Smooth muscle cell (in vitro differentiated cells): ENCODE data around the gene TRAF4. TPM values are rescaled to one million over a fixed set of nuclear protein-coding genes. Genes with fewer than 3 reads are reported as not detected.

Source experiments
- DNase-seq: peaks from one replicate; lab custom pipeline; 2025; ENCODE audit not compliant: unreplicated experiment; lab: John Stamatoyannopoulos, UW
- H2AFZ ChIP-seq: fragments of 200-600 bp; sonication (generic); 2 replicates; pipeline ENCODE4 v1.6.0; 2016; ENCODE audit warnings: antibody characterized with exemption, low read depth, mild to moderate bottlenecking
- H3F3A ChIP-seq: fragments of 200-600 bp; sonication (generic); 2 replicates; pipeline ENCODE4 v1.6.0; 2017; ENCODE audit warnings: antibody characterized with exemption, low read depth
- H3K27ac ChIP-seq: fragments of 200-600 bp; sonication (generic); 2 replicates; pipeline ENCODE4 v1.5.1; 2016; ENCODE audit warnings: low read depth, mild to moderate bottlenecking
- H3K27me3 ChIP-seq: fragments of 200-600 bp; sonication (generic); 2 replicates; pipeline ENCODE4 v1.6.1; 2016; ENCODE audit warnings: low read depth, mild to moderate bottlenecking
- H3K36me3 ChIP-seq: fragments of 200-600 bp; sonication (generic); 2 replicates; pipeline ENCODE4 v1.5.1; 2016; ENCODE audit warnings: low read depth
- H3K4me1 ChIP-seq: fragments of 200-600 bp; sonication (generic); 2 replicates; pipeline ENCODE4 v1.5.1; 2016; ENCODE audit warnings: low read depth
- H3K4me2 ChIP-seq: fragments of 200-600 bp; sonication (generic); 2 replicates; pipeline ENCODE4 v1.6.0; 2016; ENCODE audit warnings: mild to moderate bottlenecking
- H3K4me3 ChIP-seq: fragments of 200-600 bp; sonication (generic); 2 replicates; pipeline ENCODE4 v1.5.1; 2016; ENCODE audit warnings: mild to moderate bottlenecking
- H3K79me2 ChIP-seq: fragments of 200-600 bp; sonication (generic); 2 replicates; pipeline ENCODE4 v1.6.0; 2016; ENCODE audit warnings: low read depth, mild to moderate bottlenecking
- H3K9ac ChIP-seq: fragments of 200-600 bp; sonication (generic); 2 replicates; pipeline ENCODE4 v1.6.0; 2016; ENCODE audit warnings: low read depth
- H3K9me3 ChIP-seq: fragments of 200-600 bp; sonication (generic); replicated peaks from 2 replicates; pipeline ENCODE4 v1.5.1; 2016; ENCODE audit warnings: low read depth
- H4K20me1 ChIP-seq: fragments of 200-600 bp; sonication (generic); 2 replicates; pipeline ENCODE4 v1.6.0; 2016; ENCODE audit warnings: low read depth
- CTCF ChIP-seq: fragments of 200-600 bp; sonication (generic); IDR thresholded peaks from 2 replicates; pipeline ENCODE4 v1.5.1; 2017; ENCODE audit warnings: borderline replicate concordance, mild to moderate bottlenecking, antibody characterized with exemption; ENCODE audit not compliant: insufficient read depth, poor library complexity, severe bottlenecking
- WGBS: methylation state at CpG from one replicate; pipeline ENCODE4 v1.1.7; 2016; ENCODE audit warnings: low lambda C conversion rate; 5-methylcytosine and 5-hydroxymethylcytosine counted together
- polyA plus RNA-seq: library from polyadenylated mRNA; unstranded; fragments of >200 nt; fragmentation: Nextera tagmentation; extraction: Ambion mirVana; gene quantifications from 2 replicates; pipeline ENCODE4 v1.2.1, GENCODE V29; 2016
- total RNA-seq: library from RNA; depleted of rRNA; stranded (reverse); fragments of >200 nt; gene quantifications from 2 replicates; pipeline ENCODE4 v1.2.3, GENCODE V29; 2014

The TRAF4 gene
- total and polyA plus RNA-seq, 2 experiments from 2014 or later: 47.5 to 97.0 TPM

- 98% methylated on average over 32 of the region's 32 CpGs for WGBS
- H3K4me2 ChIP-seq: no peak overlapping the region
- H3K36me3 ChIP-seq: no peaks in the 10 kb centered on the region
- no peaks in the 10 kb centered on the region for H3F3A ChIP-seq
- no peak overlapping the region for H3K4me3 ChIP-seq
- H2AFZ ChIP-seq: no peak overlapping the region
- H3K4me1 ChIP-seq: peaks cover 18% of the 10 kb centered on the region
- H3K9ac ChIP-seq: no peak overlapping the region
- no peak overlapping the region for H3K27ac ChIP-seq
- peaks cover 72% of the 10 kb centered on the region for H4K20me1 ChIP-seq
- no peak for TF ChIP-seq CTCF
- H3K79me2 ChIP-seq: no peaks in the 10 kb centered on the region
- no peak for DNase-seq
- no peaks in the 10 kb centered on the region for H3K9me3 ChIP-seq
- H3K27me3 ChIP-seq: no peaks in the 10 kb centered on the region
Observed at GRCh38 chr17:28758411-28759121, 14.8 kb downstream of the TRAF4 start.

- no peaks in the 10 kb centered on the region for H3K9me3 ChIP-seq
- 97% methylated on average over 17 of the region's 18 CpGs for WGBS
- H3K27me3 ChIP-seq: no peaks in the 10 kb centered on the region
- H3K4me1 ChIP-seq: peaks cover 18% of the 10 kb centered on the region
- no peak for TF ChIP-seq CTCF
- no peak overlapping the region for H2AFZ ChIP-seq
- H3K79me2 ChIP-seq: no peaks in the 10 kb centered on the region
- no peak for DNase-seq
- no peak overlapping the region for H3K4me3 ChIP-seq
- no peaks in the 10 kb centered on the region for H3K36me3 ChIP-seq
- no peak overlapping the region for H3K9ac ChIP-seq
- H3F3A ChIP-seq: no peaks in the 10 kb centered on the region
- no peak overlapping the region for H3K4me2 ChIP-seq
- H4K20me1 ChIP-seq: peaks cover 76% of the 10 kb centered on the region
- H3K27ac ChIP-seq: no peak overlapping the region
Observed at GRCh38 chr17:28759256-28759865, 15.6 kb downstream of the TRAF4 start.

- DNase-seq: no peak
- H3K9ac ChIP-seq: no peak overlapping the region
- 61% methylated on average over 9 of the region's 9 CpGs for WGBS
Observed at GRCh38 chr17:28760601-28761562, 17.1 kb downstream of the TRAF4 start.

More at GRCh38 chr17:28760601-28761562, 17.1 kb downstream of the TRAF4 start:
- Histone ChIP-seq H3K36me3 (no peaks in the 10 kb centered on the region), H3F3A (peaks cover 6% of the 10 kb centered on the region), H3K79me2 (no peaks in the 10 kb centered on the region), H3K4me2 (no peak overlapping the region), H3K27me3 (no peaks in the 10 kb centered on the region), H2AFZ (no peak overlapping the region), H3K4me1 (peaks cover 18% of the 10 kb centered on the region), H3K4me3 (no peak overlapping the region), H4K20me1 (peaks cover 71% of the 10 kb centered on the region), H3K9me3 (no peaks in the 10 kb centered on the region), H3K27ac (no peak overlapping the region)
- no peak for TF ChIP-seq CTCF
